ENCODE measurements around the gene CNGA3. TPM values are rescaled to one million over a fixed set of nuclear protein-coding genes. Genes with fewer than 3 reads are reported as not detected.

CNGA3 gene
- total and polyA plus RNA-seq, 10 of the 15 experiments (the other 5 are each of a cell fraction or from before 2014, with no cell fraction given), result not detected

GRCh38 chr2:98403878-98404277, 57.6 kb downstream of the CNGA3 start:
- RAD21 ChIA-PET (ENCODE audit: unreplicated experiment), result no interaction called here
- BruUV-seq (replicated peaks), result no TSS peak
- POLR2A ChIA-PET, result no interaction called here
- CTCF ChIA-PET, result no interaction called here
- no peak for DNase-seq (ENCODE audit: low read depth, low spot score)
- Histone ChIP-seq H3K27me3 (replicated peaks in 1 of 2; ENCODE audit: control insufficient read depth in 2 of 2, insufficient read depth in 2 of 2, low read length in 1 of 2) (peaks cover 0 to 4% of the 10 kb centered on the region in 2 experiments; a peak in 3 of 4 replicates), H3K4me2 (ENCODE audit: control insufficient read depth, insufficient read depth) (no peak overlapping the region), H3K4me1 (ENCODE audit: control insufficient read depth, insufficient read depth, low read length) (no peaks in the 10 kb centered on the region), H3K4me3 (no peak overlapping the region), H3K9ac (ENCODE audit: control insufficient read depth, insufficient read depth, low read length) (no peak overlapping the region), H3K79me2 (ENCODE audit: control insufficient read depth, insufficient read depth, low read length) (no peaks in the 10 kb centered on the region), H3K9me3 (replicated peaks; ENCODE audit: control insufficient read depth, insufficient read depth, low read length) (no peaks in the 10 kb centered on the region), H3K27ac (ENCODE audit: control insufficient read depth, insufficient read depth) (no peak overlapping the region), H4K20me1 (ENCODE audit: control insufficient read depth, insufficient read depth) (no peaks in the 10 kb centered on the region), H3K36me3 (ENCODE audit: control insufficient read depth in 2 of 2, insufficient read depth in 2 of 2, low read length in 1 of 2) (no peaks in the 10 kb centered on the region; a peak in 1 of 4 replicates), H2AFZ (ENCODE audit: control insufficient read depth, low read depth, low read length) (no peak overlapping the region)
- intact Hi-C loops (cut with micrococcal nuclease; ENCODE audit: unreplicated experiment) (no loop called here), in situ Hi-C loops (cut with MboI) (loop anchor here (25.0 kb wide), 1 partner anchor 658 kb away; no protein-coding TSS in a partner anchor)
- SMC1A ChIA-PET (ENCODE audit: uncharacterized antibody, unreplicated experiment), result interaction anchor here (0.6 kb wide), 1 partner anchor 232 kb away, joined by 3 read pairs; no protein-coding TSS in a partner anchor
- no peak for ATAC-seq
- no peak for FAIRE-seq
- TF ChIP-seq CBFB (IDR thresholded peaks at IDR 0.05; ENCODE audit: low read depth) (no peak), MTA3 (IDR thresholded peaks at IDR 0.05; ENCODE audit: borderline replicate concordance, low read length) (no peak), SREBF2 (IDR thresholded peaks at IDR 0.05; ENCODE audit: low read length) (no peak), ZNF592 (IDR thresholded peaks at IDR 0.05) (no peak), ZNF274 (IDR thresholded peaks at IDR 0.05; ENCODE audit: insufficient read depth, insufficient read length) (no peak), NKRF (conservative IDR thresholded peaks at IDR 0.05) (no peak), ATF7 (IDR thresholded peaks at IDR 0.05; ENCODE audit: low read depth) (no peak), SKIL (IDR thresholded peaks at IDR 0.05; ENCODE audit: low read depth, poor library complexity, severe bottlenecking) (no peak), BACH1 (IDR thresholded peaks at IDR 0.05; ENCODE audit: borderline replicate concordance) (no peak), EZH2 (IDR thresholded peaks at IDR 0.05; ENCODE audit: borderline replicate concordance, control insufficient read depth, low read depth, low read length) (no peak), NRF1 (conservative IDR thresholded peaks at IDR 0.05; ENCODE audit: low read depth, low read length) (no peak), RFX5 (IDR thresholded peaks at IDR 0.05; ENCODE audit: low read depth, low read length) (no peak), NBN (IDR thresholded peaks at IDR 0.05) (no peak), KAT2A (conservative IDR thresholded peaks at IDR 0.05; ENCODE audit: control insufficient read depth, low read depth, low read length) (no peak), NR2C1 (IDR thresholded peaks at IDR 0.05) (no peak), EGR1 (IDR thresholded peaks at IDR 0.05; ENCODE audit: borderline replicate concordance in 1 of 2, low read depth in 2 of 2, low read length in 2 of 2) (no peak)
- TF ChIP-seq, protein P1, sequence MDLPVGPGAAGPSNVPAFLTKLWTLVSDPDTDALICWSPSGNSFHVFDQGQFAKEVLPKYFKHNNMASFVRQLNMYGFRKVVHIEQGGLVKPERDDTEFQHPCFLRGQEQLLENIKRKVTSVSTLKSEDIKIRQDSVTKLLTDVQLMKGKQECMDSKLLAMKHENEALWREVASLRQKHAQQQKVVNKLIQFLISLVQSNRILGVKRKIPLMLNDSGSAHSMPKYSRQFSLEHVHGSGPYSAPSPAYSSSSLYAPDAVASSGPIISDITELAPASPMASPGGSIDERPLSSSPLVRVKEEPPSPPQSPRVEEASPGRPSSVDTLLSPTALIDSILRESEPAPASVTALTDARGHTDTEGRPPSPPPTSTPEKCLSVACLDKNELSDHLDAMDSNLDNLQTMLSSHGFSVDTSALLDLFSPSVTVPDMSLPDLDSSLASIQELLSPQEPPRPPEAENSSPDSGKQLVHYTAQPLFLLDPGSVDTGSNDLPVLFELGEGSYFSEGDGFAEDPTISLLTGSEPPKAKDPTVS (IDR thresholded peaks at IDR 0.05; ENCODE audit: low read depth, low read length), result no peak
